ENCODE data around the gene GVQW3.
"Not testable (repeated sequence)": the region's sequence is repeated elsewhere in the genome, so short reads cannot be mapped to it uniquely, and the experiment has no call there.

GVQW3 gene

GRCh38 chr11:76385903-76386302 is 4.8 kb downstream of the GVQW3 start:
- no peak for FAIRE-seq
- DNase-seq (ENCODE audit: low spot score), result no peak

- FAIRE-seq (no peak), DNase-seq (ENCODE audit: low spot score) (no peak)
Observed at GRCh38 chr11:76388408-76388807, 7.3 kb downstream of the GVQW3 start.

GRCh38 chr11:76391021-76391420 is 9.9 kb downstream of the GVQW3 start:
- DNase-seq (ENCODE audit: low spot score), result no peak
- FAIRE-seq, result no peak

- no peak for FAIRE-seq
- DNase-seq (ENCODE audit: low spot score), result no peak
Observed at GRCh38 chr11:76391811-76392475, 10.8 kb downstream of the GVQW3 start.

- FAIRE-seq, result no peak
- no peak for DNase-seq (ENCODE audit: low spot score)
Observed at GRCh38 chr11:76392870-76393269, 11.7 kb downstream of the GVQW3 start.

GRCh38 chr11:76394411-76394810 is 13.3 kb downstream of the GVQW3 start:
- FAIRE-seq, result no peak
- DNase-seq (ENCODE audit: low spot score), result no peak

GRCh38 chr11:76395296-76395695 is 14.2 kb downstream of the GVQW3 start:
- no peak for FAIRE-seq
- no peak for DNase-seq (ENCODE audit: low spot score)

GRCh38 chr11:76397383-76397782 is 16.3 kb downstream of the GVQW3 start:
- FAIRE-seq (no peak), DNase-seq (ENCODE audit: low spot score) (no peak)

GRCh38 chr11:76400967-76401366 is 19.8 kb downstream of the GVQW3 start:
- FAIRE-seq, result no peak

GRCh38 chr11:76401484-76401883 is 20.4 kb downstream of the GVQW3 start:
- FAIRE-seq, result not testable (repeated sequence)

More at GRCh38 chr11:76400967-76401366, 19.8 kb downstream of the GVQW3 start:
- DNase-seq (ENCODE audit: low spot score), result no peak

GRCh38 chr11:76406359-76406758 is 25.2 kb downstream of the GVQW3 start:
- FAIRE-seq (no peak), DNase-seq (ENCODE audit: low spot score) (no peak)

More at GRCh38 chr11:76401484-76401883, 20.4 kb downstream of the GVQW3 start:
- DNase-seq (ENCODE audit: low spot score), result not testable (repeated sequence)

GRCh38 chr11:76408171-76408965 is 27.2 kb downstream of the GVQW3 start:
- DNase-seq (ENCODE audit: low spot score) (no peak), FAIRE-seq (peak; percentile 9)

GRCh38 chr11:76410851-76411357 is 29.8 kb downstream of the GVQW3 start:
- FAIRE-seq, result no peak
- no peak for DNase-seq (ENCODE audit: low spot score)

GRCh38 chr11:76415073-76415472 is 34.0 kb downstream of the GVQW3 start:
- FAIRE-seq, result no peak
- DNase-seq (ENCODE audit: low spot score), result no peak

GRCh38 chr11:76419896-76420295 is 38.8 kb downstream of the GVQW3 start:
- no peak for FAIRE-seq
- peak; percentile 40 for DNase-seq (ENCODE audit: low spot score)

- FAIRE-seq (no peak), DNase-seq (ENCODE audit: low spot score) (no peak)
Observed at GRCh38 chr11:76424379-76424778, 43.3 kb downstream of the GVQW3 start.

- DNase-seq (ENCODE audit: low spot score) (no peak), FAIRE-seq (no peak)
Observed at GRCh38 chr11:76424891-76425290, 43.8 kb downstream of the GVQW3 start.

GRCh38 chr11:76426660-76427059 is 45.5 kb downstream of the GVQW3 start:
- FAIRE-seq (no peak), DNase-seq (ENCODE audit: low spot score) (no peak)

- no peak for FAIRE-seq
Observed at GRCh38 chr11:76436020-76436419, 54.9 kb downstream of the GVQW3 start.

GRCh38 chr11:76443268-76443980 is 62.3 kb downstream of the GVQW3 start:
- no peak for FAIRE-seq
- no peak for DNase-seq (ENCODE audit: low spot score)

More at GRCh38 chr11:76436020-76436419, 54.9 kb downstream of the GVQW3 start:
- DNase-seq (ENCODE audit: low spot score), result no peak

GRCh38 chr11:76444065-76444383 is 62.9 kb downstream of the GVQW3 start:
- FAIRE-seq, result no peak

More at GRCh38 chr11:76444065-76444383, 62.9 kb downstream of the GVQW3 start:
- DNase-seq (ENCODE audit: low spot score), result no peak

Data from urothelium cell line (cell line).